ENCODE measurements around the gene TMEM131L.

TMEM131L gene

DNA sequence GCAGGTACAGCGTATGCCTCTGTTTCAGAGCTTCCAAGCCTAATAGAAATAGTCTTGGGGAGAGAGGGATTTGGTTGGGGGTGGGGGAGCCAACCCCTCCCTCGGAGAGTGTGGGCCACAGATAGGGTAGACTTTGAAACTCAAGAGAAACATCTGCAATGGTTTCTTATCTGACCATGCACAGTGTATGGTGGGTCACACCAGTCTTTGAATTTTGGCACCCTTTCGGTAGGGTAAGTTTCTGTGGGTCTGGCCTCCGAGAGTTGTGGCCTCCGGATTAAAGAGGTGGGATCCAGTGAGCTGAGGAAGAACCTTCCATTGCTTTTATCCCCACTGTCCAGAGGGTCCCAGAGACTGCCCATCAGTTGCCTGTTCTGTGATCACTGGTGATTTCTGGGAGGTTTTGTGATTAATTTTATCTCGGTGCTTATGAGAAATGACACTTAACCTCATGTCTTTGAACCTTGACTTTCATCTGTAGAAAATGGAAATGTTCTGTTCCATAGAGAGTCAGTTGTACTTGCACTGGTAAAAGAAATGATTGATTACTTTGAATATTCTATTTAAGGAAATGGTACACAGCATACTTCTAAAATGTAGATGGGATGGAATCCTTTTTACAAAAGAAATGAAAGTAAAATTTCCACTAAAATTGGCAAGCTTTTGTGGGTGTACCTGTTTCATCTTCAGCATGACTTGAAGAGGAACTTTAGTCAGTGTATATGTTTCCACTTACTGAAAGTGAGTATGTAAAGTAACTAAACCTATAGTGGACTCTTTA, 62.7 kb downstream of the TMEM131L start:
- ChIA-PET CTCF (no interaction called here), POLR2A (ENCODE audit: low non-redundant PET) (no interaction called here)
- no peak for DNase-seq (ENCODE audit: low spot score)
- no peak overlapping the region for H3K27ac ChIP-seq
- TF ChIP-seq CTCF (conservative IDR thresholded peaks at IDR 0.05; ENCODE audit: low read depth): no peak

- no peak for TF ChIP-seq CTCF (conservative IDR thresholded peaks at IDR 0.05; ENCODE audit: low read depth)
- POLR2A ChIA-PET (ENCODE audit: low non-redundant PET): no interaction called here
- no peak overlapping the region for H3K27ac ChIP-seq
- no peak for DNase-seq (ENCODE audit: low spot score)
- CTCF ChIA-PET: no interaction called here
Measured at GRCh38 chr4:153529646-153530045, 63.5 kb downstream of the TMEM131L start.

DNA sequence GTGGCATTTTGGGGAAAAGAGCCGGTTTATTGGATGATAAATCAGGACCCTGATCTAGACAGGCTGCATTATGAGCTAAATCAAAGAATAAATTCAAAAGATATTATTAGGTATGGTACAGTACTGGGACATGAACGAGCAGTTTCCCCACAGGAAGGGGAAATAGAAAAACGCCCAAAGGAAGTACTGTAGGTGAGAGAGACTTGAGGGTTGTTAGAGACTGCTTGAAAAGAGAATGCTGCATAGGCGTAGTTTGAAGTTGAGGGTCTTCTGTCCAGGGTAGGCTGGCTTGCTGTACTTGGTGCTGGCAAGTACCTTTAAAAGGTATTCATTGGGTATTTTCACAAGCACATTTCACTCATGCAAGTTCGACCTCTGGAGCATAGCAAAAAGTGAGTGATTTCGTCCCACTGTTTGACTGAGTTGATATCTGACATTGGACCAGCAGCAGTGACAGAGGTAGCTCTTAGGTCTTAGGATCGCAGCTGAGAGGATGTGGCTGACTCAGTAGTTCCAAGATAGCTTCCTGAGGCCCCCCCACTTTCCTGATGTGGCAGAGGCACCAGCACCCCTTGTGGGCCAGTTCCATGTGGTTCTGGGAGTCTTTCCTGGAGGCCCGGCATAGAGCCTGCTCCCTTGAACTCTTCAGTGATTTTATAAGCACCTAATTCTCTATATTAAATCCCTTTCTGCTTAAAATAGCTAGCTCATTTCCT, 64.3 kb downstream of the TMEM131L start:
- no peak overlapping the region for H3K27ac ChIP-seq
- POLR2A ChIA-PET (ENCODE audit: low non-redundant PET): no interaction called here
- CTCF ChIA-PET: interaction anchor here (0.6 to 2.8 kb wide), 3 partner anchors 11 to 538 kb away, joined by 3 to 9 read pairs (median 4); no protein-coding TSS in a partner anchor
- no peak for DNase-seq (ENCODE audit: low spot score)
- no peak for TF ChIP-seq CTCF (conservative IDR thresholded peaks at IDR 0.05; ENCODE audit: low read depth)

DNA sequence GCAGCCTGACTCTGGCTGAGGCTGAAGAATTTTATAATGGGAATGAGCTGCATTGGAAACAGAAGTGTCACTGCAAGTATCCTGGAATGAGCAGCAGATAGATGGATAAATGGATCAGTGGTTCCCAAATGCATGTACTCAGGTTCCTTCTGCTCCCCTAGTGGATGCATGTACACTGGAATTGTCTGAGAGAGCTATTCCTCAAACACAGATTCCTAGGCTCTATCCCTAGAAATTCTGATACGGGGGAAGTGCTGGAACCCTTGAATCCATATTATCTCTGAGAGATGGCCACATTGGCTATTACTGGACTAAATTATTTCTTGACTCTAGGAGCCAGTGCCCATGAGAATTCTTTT, 64.8 kb downstream of the TMEM131L start:
- no peak for DNase-seq (ENCODE audit: low spot score)
- H3K27ac ChIP-seq: no peak overlapping the region
- ChIA-PET POLR2A (ENCODE audit: low non-redundant PET) (interaction anchor here (0.5 kb wide), 1 partner anchor 294 kb away, joined by 3 read pairs; no protein-coding TSS in a partner anchor), CTCF (interaction anchor here (0.5 to 2.8 kb wide), 5 partner anchors 11 to 538 kb away, joined by 3 to 9 read pairs (median 4); no protein-coding TSS in a partner anchor)
- no peak for TF ChIP-seq CTCF (conservative IDR thresholded peaks at IDR 0.05; ENCODE audit: low read depth)

DNA sequence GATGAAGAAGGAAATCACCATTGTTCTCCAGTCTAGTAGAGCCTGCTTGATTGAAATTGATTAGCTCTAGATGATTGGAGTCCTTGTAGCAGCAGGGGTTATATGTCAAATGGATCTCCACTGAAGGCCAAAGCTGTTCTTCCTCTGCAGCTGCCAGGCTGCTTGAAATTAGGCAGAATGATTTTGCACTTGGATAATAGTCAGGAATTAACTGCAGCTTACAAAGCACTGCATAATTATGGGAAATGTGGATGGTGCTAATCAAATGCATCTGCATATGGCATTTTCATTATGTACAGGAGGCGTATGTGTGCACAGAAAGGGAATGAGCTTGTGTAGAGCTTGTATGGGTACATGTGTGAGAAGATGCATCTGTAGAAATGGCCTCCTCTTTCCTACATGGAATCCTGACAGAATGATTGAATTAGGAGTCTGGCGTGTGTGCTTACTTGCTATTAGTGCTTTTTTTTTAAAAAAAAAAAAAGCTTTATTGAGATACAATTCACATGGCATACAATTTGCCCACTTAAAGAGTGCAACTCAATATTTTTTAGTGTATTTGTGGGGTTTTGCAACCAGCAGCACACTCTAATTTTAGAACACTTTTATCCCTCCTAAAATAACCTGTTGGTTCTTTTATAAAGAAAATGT, 65.9 kb downstream of the TMEM131L start:
- TF ChIP-seq CTCF (conservative IDR thresholded peaks at IDR 0.05; ENCODE audit: low read depth): no peak
- DNase-seq (ENCODE audit: low spot score): no peak
- ChIA-PET POLR2A (ENCODE audit: low non-redundant PET) (no interaction called here), CTCF (interaction anchor here (0.6 to 2.8 kb wide), 2 partner anchors 9 to 504 kb away, joined by 4 to 9 read pairs; no protein-coding TSS in a partner anchor)
- H3K27ac ChIP-seq: no peak overlapping the region

DNA sequence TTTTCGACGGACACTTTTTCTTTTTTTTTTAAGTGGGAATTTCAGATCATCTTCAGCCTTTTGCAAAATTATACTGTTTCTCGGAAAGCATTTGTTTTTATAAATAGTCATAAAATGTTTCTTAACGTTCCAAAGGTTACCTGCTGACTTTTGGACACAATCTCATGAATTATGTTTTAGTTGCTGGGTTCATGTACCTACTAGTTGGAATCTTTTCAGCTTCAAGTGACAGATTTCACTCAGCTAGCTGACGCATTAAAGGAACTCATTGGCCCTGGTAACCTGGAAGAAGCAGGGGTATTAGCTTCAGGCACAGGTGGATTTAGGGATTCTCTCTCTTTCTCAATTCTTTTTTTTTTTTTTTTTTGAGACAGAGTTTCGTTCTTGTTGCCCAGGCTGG, 66.5 kb downstream of the TMEM131L start:
- POLR2A ChIA-PET (ENCODE audit: low non-redundant PET): no interaction called here
- no peak overlapping the region for H3K27ac ChIP-seq
- CTCF ChIA-PET: interaction anchor here (0.6 to 2.8 kb wide), 2 partner anchors 9 to 505 kb away, joined by 4 to 9 read pairs; no protein-coding TSS in a partner anchor
- no peak for DNase-seq (ENCODE audit: low spot score)
- TF ChIP-seq CTCF (conservative IDR thresholded peaks at IDR 0.05; ENCODE audit: low read depth): no peak

All from RWPE1 (cell line).